ENCODE results near the gene REG4. TPM values are rescaled to one million over a fixed set of nuclear protein-coding genes. Genes with fewer than 3 reads are reported as not detected.

REG4 gene
- total and polyA plus RNA-seq, 7 experiments from 2014 or later: 0.37 to 9.8 (median 4.2) TPM; not detected in 1

- peaks cover 0 to 49% (median 9%) of the 10 kb centered on the region in 5 donors for H3K27me3 Mint-ChIP-seq
Observed at GRCh38 chr1:119784191-119784781, 27.0 kb downstream of the REG4 start.

GRCh38 chr1:119783354-119784185 is 27.7 kb downstream of the REG4 start:
- peaks cover 0 to 37% (median 0%) of the 10 kb centered on the region in 7 donors for H3K4me1 Mint-ChIP-seq
- no peak for ATAC-seq
- no peaks in the 10 kb centered on the region for H3K9me3 Mint-ChIP-seq
- no peak for DNase-seq
- CTCF ChIA-PET: no interaction called here
- Histone ChIP-seq H3K4me1 (ENCODE audit: control insufficient read depth in 2 of 2, insufficient read depth in 2 of 2, low read length in 2 of 2) (no peaks in the 10 kb centered on the region), H3K36me3 (ENCODE audit: control insufficient read depth in 2 of 3, insufficient read depth in 3 of 3, low read length in 3 of 3) (no peaks in the 10 kb centered on the region), H3K27ac (ENCODE audit: low read depth, low read length) (no peak overlapping the region), H3K4me3 (ENCODE audit: low read length) (no peak overlapping the region), H3K9me3 (ENCODE audit: control insufficient read depth in 2 of 3, low read length in 3 of 3) (no peaks in the 10 kb centered on the region), H3K27me3 (ENCODE audit: control insufficient read depth in 2 of 2, insufficient read depth in 2 of 2, low read length in 2 of 2) (no peaks in the 10 kb centered on the region)
- POLR2A ChIA-PET: no interaction called here
- intact Hi-C loops (cut with micrococcal nuclease): no loop called here
- H3K27me3 Mint-ChIP-seq: peaks cover 0 to 52% (median 7%) of the 10 kb centered on the region in 5 donors
- H3K27ac Mint-ChIP-seq: peak overlapping the region in 2 of 9 donors; percentile 18 to 31
- no peak overlapping the region for H3K4me3 Mint-ChIP-seq
- peaks cover 0 to 1% (median 0%) of the 10 kb centered on the region in 5 donors for H3K36me3 Mint-ChIP-seq

More at GRCh38 chr1:119784191-119784781, 27.0 kb downstream of the REG4 start:
- CTCF ChIA-PET: no interaction called here
- Mint-ChIP-seq H3K27ac (no peak overlapping the region), H3K4me1 (peaks cover 0 to 37% (median 0%) of the 10 kb centered on the region in 7 donors), H3K36me3 (peaks cover 0 to 1% (median 0%) of the 10 kb centered on the region in 5 donors), H3K4me3 (no peak overlapping the region), H3K9me3 (no peaks in the 10 kb centered on the region)
- no peak overlapping the region for H3K4me3 ChIP-seq (ENCODE audit: low read length)
- ATAC-seq (no peak), DNase-seq (no peak)
- no peaks in the 10 kb centered on the region for H3K27me3 ChIP-seq (ENCODE audit: control insufficient read depth in 2 of 2, insufficient read depth in 2 of 2, low read length in 2 of 2)
- no peaks in the 10 kb centered on the region for H3K4me1 ChIP-seq (ENCODE audit: control insufficient read depth in 2 of 2, insufficient read depth in 2 of 2, low read length in 2 of 2)
- H3K9me3 ChIP-seq (ENCODE audit: control insufficient read depth in 2 of 3, low read length in 3 of 3): no peaks in the 10 kb centered on the region
- POLR2A ChIA-PET: no interaction called here
- no peaks in the 10 kb centered on the region for H3K36me3 ChIP-seq (ENCODE audit: control insufficient read depth in 2 of 3, insufficient read depth in 3 of 3, low read length in 3 of 3)
- no peak overlapping the region for H3K27ac ChIP-seq (ENCODE audit: low read depth, low read length)
- intact Hi-C loops (cut with micrococcal nuclease): no loop called here

DNA sequence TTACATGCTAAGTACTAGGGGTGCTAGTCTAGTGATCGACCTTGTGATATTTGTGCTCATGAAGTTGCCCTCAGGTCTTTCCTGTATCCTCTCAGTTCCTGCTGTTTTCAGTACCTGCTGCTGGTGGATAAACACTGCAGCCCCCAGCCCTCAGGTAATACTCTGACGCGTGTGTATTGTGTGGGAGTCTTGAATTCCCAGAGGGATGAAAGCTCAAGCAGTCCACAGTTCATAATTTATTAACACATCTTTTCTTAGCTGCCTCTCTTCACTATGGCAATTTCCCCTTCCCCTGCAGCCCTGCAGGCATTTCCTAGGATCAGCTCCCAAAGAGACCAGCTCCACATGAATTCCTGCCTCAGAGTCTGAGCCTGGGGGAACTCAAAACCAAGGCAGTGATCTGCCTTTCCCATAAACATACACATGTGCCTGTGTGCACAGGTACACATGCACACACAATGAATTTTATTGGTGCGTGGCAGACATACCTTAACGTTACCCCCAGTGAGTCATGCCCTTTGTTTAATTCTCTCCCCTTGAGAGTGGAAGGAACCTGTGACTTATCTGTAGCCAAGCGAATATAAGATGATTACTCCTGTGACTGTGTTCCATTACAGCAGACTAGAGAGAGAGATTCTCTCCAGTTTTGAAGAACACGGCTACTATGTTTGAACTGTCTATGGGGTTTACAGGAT is 28.5 kb downstream of the REG4 start:
- Histone ChIP-seq H3K27ac (ENCODE audit: low read depth, low read length) (no peak overlapping the region), H3K4me1 (ENCODE audit: control insufficient read depth in 2 of 2, insufficient read depth in 2 of 2, low read length in 2 of 2) (no peaks in the 10 kb centered on the region), H3K9me3 (ENCODE audit: control insufficient read depth in 2 of 3, low read length in 3 of 3) (no peaks in the 10 kb centered on the region), H3K36me3 (ENCODE audit: control insufficient read depth in 2 of 3, insufficient read depth in 3 of 3, low read length in 3 of 3) (no peaks in the 10 kb centered on the region), H3K4me3 (ENCODE audit: low read length) (no peak overlapping the region), H3K27me3 (ENCODE audit: control insufficient read depth in 2 of 2, insufficient read depth in 2 of 2, low read length in 2 of 2) (no peaks in the 10 kb centered on the region)
- ChIA-PET POLR2A (no interaction called here), CTCF (no interaction called here)
- H3K27ac Mint-ChIP-seq: peak overlapping the region in 1 of 9 donors; percentile 31
- no peak overlapping the region for H3K4me3 Mint-ChIP-seq
- ATAC-seq (no peak), DNase-seq (no peak)
- peaks cover 0 to 52% (median 7%) of the 10 kb centered on the region in 5 donors for H3K27me3 Mint-ChIP-seq
- peaks cover 0 to 36% (median 0%) of the 10 kb centered on the region in 7 donors for H3K4me1 Mint-ChIP-seq
- peaks cover 0 to 1% (median 0%) of the 10 kb centered on the region in 5 donors for H3K36me3 Mint-ChIP-seq
- H3K9me3 Mint-ChIP-seq: no peaks in the 10 kb centered on the region
- intact Hi-C loops (cut with micrococcal nuclease): no loop called here

DNA sequence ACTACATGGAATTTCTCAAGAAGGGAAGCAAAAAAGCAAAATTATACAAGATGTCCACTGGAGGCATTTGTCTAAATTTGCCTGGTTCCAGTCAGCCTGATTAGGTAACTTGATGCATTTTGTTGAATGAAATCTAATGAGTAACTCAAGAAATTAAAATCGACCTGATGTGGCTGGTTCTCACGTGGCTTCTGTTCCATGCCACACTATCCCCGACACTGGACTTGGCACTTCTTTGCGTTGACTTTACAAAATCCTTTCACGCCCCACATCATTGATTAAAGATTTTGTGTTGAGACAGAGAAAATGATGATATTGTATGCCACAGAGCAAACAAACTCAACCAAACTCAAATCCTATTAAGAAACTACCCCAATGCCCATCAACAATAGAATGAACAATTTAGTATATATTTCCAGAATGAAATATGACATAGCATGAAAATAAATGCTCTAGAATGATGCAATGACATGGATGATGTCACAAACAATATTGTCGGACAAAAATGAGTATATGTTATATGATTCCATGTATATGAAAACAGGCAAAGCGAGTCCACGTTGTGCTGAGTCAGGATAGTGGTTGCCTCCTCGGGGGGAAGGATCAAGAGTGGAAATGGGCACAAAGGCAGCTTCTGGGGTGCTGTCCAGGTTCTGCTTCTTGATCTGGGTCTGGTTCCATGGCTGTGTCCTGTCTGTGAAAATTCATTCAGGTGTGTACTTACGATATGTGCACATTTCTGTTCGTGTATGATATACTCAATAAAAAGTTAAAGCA is 29.6 kb downstream of the REG4 start:
- Mint-ChIP-seq H3K36me3 (no peaks in the 10 kb centered on the region), H3K27ac (no peak overlapping the region), H3K27me3 (peaks cover 0 to 52% (median 9%) of the 10 kb centered on the region in 5 donors), H3K9me3 (no peaks in the 10 kb centered on the region), H3K4me3 (no peak overlapping the region), H3K4me1 (peaks cover 0 to 30% (median 0%) of the 10 kb centered on the region in 7 donors)
- ATAC-seq (no peak), DNase-seq (no peak)
- CTCF ChIA-PET: no interaction called here
- Histone ChIP-seq H3K27me3 (ENCODE audit: control insufficient read depth in 2 of 2, insufficient read depth in 2 of 2, low read length in 2 of 2) (no peaks in the 10 kb centered on the region), H3K36me3 (ENCODE audit: control insufficient read depth in 2 of 3, insufficient read depth in 3 of 3, low read length in 3 of 3) (no peaks in the 10 kb centered on the region), H3K4me1 (ENCODE audit: control insufficient read depth in 2 of 2, insufficient read depth in 2 of 2, low read length in 2 of 2) (no peaks in the 10 kb centered on the region), H3K4me3 (ENCODE audit: low read length) (no peak overlapping the region), H3K9me3 (ENCODE audit: control insufficient read depth in 2 of 3, low read length in 3 of 3) (no peaks in the 10 kb centered on the region), H3K27ac (ENCODE audit: low read depth, low read length) (no peak overlapping the region)
- POLR2A ChIA-PET: no interaction called here
- intact Hi-C loops (cut with micrococcal nuclease): no loop called here

DNA sequence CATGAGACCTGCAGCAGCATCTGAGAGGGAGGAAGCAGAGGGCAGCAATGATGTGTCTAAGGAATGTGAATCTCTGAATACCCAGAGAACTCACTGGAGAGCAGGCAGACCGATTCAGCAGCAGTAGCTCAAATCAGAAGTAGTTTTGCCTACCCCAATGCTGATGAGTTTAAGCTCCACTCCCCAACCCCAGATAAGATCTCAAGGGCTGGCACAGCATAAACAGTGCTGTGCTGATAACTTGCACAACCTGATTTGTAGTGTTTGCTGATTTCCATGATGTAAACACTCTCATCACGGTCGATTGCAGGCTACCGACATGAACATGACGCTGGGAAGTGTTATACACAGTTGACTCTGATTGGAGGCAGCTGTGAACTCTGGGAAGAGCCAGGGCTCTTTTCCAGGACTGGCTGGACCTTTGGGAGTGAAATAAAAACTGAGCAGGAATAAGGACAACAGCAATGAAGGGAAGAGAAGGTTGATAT is 31.3 kb downstream of the REG4 start:
- POLR2A ChIA-PET: no interaction called here
- peaks cover 0 to 58% (median 12%) of the 10 kb centered on the region in 5 donors for H3K27me3 Mint-ChIP-seq
- H3K9me3 Mint-ChIP-seq: no peaks in the 10 kb centered on the region
- H3K36me3 Mint-ChIP-seq: no peaks in the 10 kb centered on the region
- peak overlapping the region in 1 of 9 donors; percentile 55 for H3K27ac Mint-ChIP-seq
- CTCF ChIA-PET: no interaction called here
- no peaks in the 10 kb centered on the region for H3K9me3 ChIP-seq (ENCODE audit: control insufficient read depth in 2 of 3, low read length in 3 of 3)
- no peaks in the 10 kb centered on the region for H3K4me1 ChIP-seq (ENCODE audit: control insufficient read depth in 2 of 2, insufficient read depth in 2 of 2, low read length in 2 of 2)
- no peaks in the 10 kb centered on the region for H3K27me3 ChIP-seq (ENCODE audit: control insufficient read depth in 2 of 2, insufficient read depth in 2 of 2, low read length in 2 of 2)
- DNase-seq (no peak), ATAC-seq (no peak)
- no peak overlapping the region for H3K4me3 Mint-ChIP-seq
- no peaks in the 10 kb centered on the region for H3K36me3 ChIP-seq (ENCODE audit: control insufficient read depth in 2 of 3, insufficient read depth in 3 of 3, low read length in 3 of 3)
- H3K4me3 ChIP-seq (ENCODE audit: low read length): no peak overlapping the region
- intact Hi-C loops (cut with micrococcal nuclease): no loop called here
- H3K4me1 Mint-ChIP-seq: peaks cover 0 to 15% (median 0%) of the 10 kb centered on the region in 7 donors
- no peak overlapping the region for H3K27ac ChIP-seq (ENCODE audit: low read depth, low read length)

GRCh38 chr1:119778886-119779560 is 32.2 kb downstream of the REG4 start:
- Histone ChIP-seq H3K4me1 (ENCODE audit: control insufficient read depth in 2 of 2, insufficient read depth in 2 of 2, low read length in 2 of 2) (no peaks in the 10 kb centered on the region), H3K4me3 (ENCODE audit: low read length) (no peak overlapping the region), H3K27me3 (ENCODE audit: control insufficient read depth in 2 of 2, insufficient read depth in 2 of 2, low read length in 2 of 2) (no peaks in the 10 kb centered on the region), H3K36me3 (ENCODE audit: control insufficient read depth in 2 of 3, insufficient read depth in 3 of 3, low read length in 3 of 3) (no peaks in the 10 kb centered on the region), H3K27ac (ENCODE audit: low read depth, low read length) (no peak overlapping the region), H3K9me3 (ENCODE audit: control insufficient read depth in 2 of 3, low read length in 3 of 3) (no peaks in the 10 kb centered on the region)
- H3K27ac Mint-ChIP-seq: no peak overlapping the region
- H3K4me1 Mint-ChIP-seq: peaks cover 0 to 11% (median 0%) of the 10 kb centered on the region in 7 donors
- ChIA-PET CTCF (no interaction called here), POLR2A (no interaction called here)
- intact Hi-C loops (cut with micrococcal nuclease): no loop called here
- no peak overlapping the region for H3K4me3 Mint-ChIP-seq
- no peaks in the 10 kb centered on the region for H3K36me3 Mint-ChIP-seq
- peaks cover 0 to 53% (median 10%) of the 10 kb centered on the region in 5 donors for H3K27me3 Mint-ChIP-seq
- ATAC-seq: no peak
- no peaks in the 10 kb centered on the region for H3K9me3 Mint-ChIP-seq
- no peak for DNase-seq

Data from naive thymus-derived CD4-positive, alpha-beta T cell (primary cell).